Urinary bladder (tissue), 4 donors: ENCODE measurements around the gene CARD11. TPM values are rescaled to one million over a fixed set of nuclear protein-coding genes. Genes with fewer than 3 reads are reported as not detected.
A peak's percentile ranks its signal among the peaks of the same experiment; 100 is the strongest.

Source experiments
- DNase-seq: peaks from one replicate; pipeline ENCODE4 v3.0.0-alpha.2; 2015; ENCODE audit errors: extremely low spot score
- H3K27ac ChIP-seq: one replicate; pipeline ENCODE4 v1.5.1; 2013; ENCODE audit warnings: low read depth, mild to moderate bottlenecking, moderate library complexity
- H3K36me3 ChIP-seq: one replicate; pipeline ENCODE4 v1.6.1; 2013; ENCODE audit warnings: mild to moderate bottlenecking, moderate library complexity; ENCODE audit not compliant: insufficient read depth
- H3K4me1 ChIP-seq: one replicate; pipeline ENCODE4 v1.6.1; 2013; ENCODE audit warnings: mild to moderate bottlenecking, moderate library complexity; ENCODE audit not compliant: insufficient read depth
- H3K4me3 ChIP-seq: one replicate; pipeline ENCODE4 v1.5.1; 2013; ENCODE audit warnings: low read depth, low read length
- WGBS: extraction: QIAGEN DNeasy Blood & Tissue Kit; methylation state at CpG from one replicate; pipeline ENCODE4 v1.1.7; 2013; 5-methylcytosine and 5-hydroxymethylcytosine counted together
- polyA plus RNA-seq: library from polyadenylated mRNA; stranded (reverse); fragments of 200-250 nt; gene quantifications from one replicate; pipeline ENCODE4 v1.2.3, GENCODE V29; 2013
- total RNA-seq: library from RNA; depleted of rRNA; stranded (reverse); fragments of >200 nt; gene quantifications from one replicate; pipeline ENCODE4 v1.2.3, GENCODE V29; 2014
- donor health status: healthy with polysubstance abuse.
- donor health status: healthy.

CARD11 gene
- total and polyA plus RNA-seq, 2 donors = 5.0 to 5.4 TPM

GRCh38 chr7:3000566-3000965 lies 43.1 kb downstream of the CARD11 start:
- H3K27ac ChIP-seq = no peak overlapping the region
- H3K4me1 ChIP-seq = no peaks in the 10 kb centered on the region
- no peak overlapping the region for H3K4me3 ChIP-seq
- WGBS = 79% methylated on average over 8 of the region's 8 CpGs
- no peak for DNase-seq
- no peaks in the 10 kb centered on the region for H3K36me3 ChIP-seq

GRCh38 chr7:2999078-2999500 lies 44.6 kb downstream of the CARD11 start:
- no peak overlapping the region for H3K4me3 ChIP-seq
- no peaks in the 10 kb centered on the region for H3K4me1 ChIP-seq
- no peak for DNase-seq
- 94% methylated on average over 8 of the region's 8 CpGs for WGBS
- H3K27ac ChIP-seq = no peak overlapping the region
- H3K36me3 ChIP-seq = no peaks in the 10 kb centered on the region

- Histone ChIP-seq H3K4me3 (no peak overlapping the region), H3K4me1 (no peaks in the 10 kb centered on the region), H3K36me3 (no peaks in the 10 kb centered on the region), H3K27ac (no peak overlapping the region)
- 86% methylated on average over 10 of the region's 10 CpGs for WGBS
- DNase-seq = no peak
These were observed 46.7 kb downstream of the CARD11 start for GRCh38 chr7:2997014-2997413.

- no peak for DNase-seq
- H3K4me1 ChIP-seq = no peaks in the 10 kb centered on the region
- WGBS = 83% methylated on average over 4 of the region's 4 CpGs
- H3K36me3 ChIP-seq = no peaks in the 10 kb centered on the region
- no peak overlapping the region for H3K27ac ChIP-seq
- H3K4me3 ChIP-seq = no peak overlapping the region
These were observed 47.5 kb downstream of the CARD11 start for GRCh38 chr7:2996141-2996540.

GRCh38 chr7:2993868-2994267 lies 49.8 kb downstream of the CARD11 start:
- no peak overlapping the region for H3K27ac ChIP-seq
- no peaks in the 10 kb centered on the region for H3K4me1 ChIP-seq
- DNase-seq = no peak
- no peaks in the 10 kb centered on the region for H3K36me3 ChIP-seq
- no peak overlapping the region for H3K4me3 ChIP-seq
- WGBS = 85% methylated on average over 14 of the region's 14 CpGs

GRCh38 chr7:2993396-2993795 lies 50.3 kb downstream of the CARD11 start:
- Histone ChIP-seq H3K4me1 (no peaks in the 10 kb centered on the region), H3K27ac (no peak overlapping the region), H3K36me3 (no peaks in the 10 kb centered on the region), H3K4me3 (no peak overlapping the region)
- no peak for DNase-seq
- 70% methylated on average over 17 of the region's 17 CpGs for WGBS

GRCh38 chr7:2990949-2991470 lies 52.7 kb downstream of the CARD11 start:
- 70% methylated on average over 6 of the region's 6 CpGs for WGBS
- H3K27ac ChIP-seq = no peak overlapping the region
- no peaks in the 10 kb centered on the region for H3K36me3 ChIP-seq
- no peak for DNase-seq
- H3K4me3 ChIP-seq = no peak overlapping the region
- no peaks in the 10 kb centered on the region for H3K4me1 ChIP-seq

- no peaks in the 10 kb centered on the region for H3K36me3 ChIP-seq
- no peak overlapping the region for H3K27ac ChIP-seq
- DNase-seq = no peak
- H3K4me3 ChIP-seq = no peak overlapping the region
- H3K4me1 ChIP-seq = no peaks in the 10 kb centered on the region
- WGBS = 95% methylated on average over 18 of the region's 18 CpGs
These were observed 57.1 kb downstream of the CARD11 start for GRCh38 chr7:2986561-2986960.

- no peaks in the 10 kb centered on the region for H3K4me1 ChIP-seq
- H3K4me3 ChIP-seq = no peak overlapping the region
- 88% methylated on average over 14 of the region's 14 CpGs for WGBS
- no peak for DNase-seq
- no peaks in the 10 kb centered on the region for H3K36me3 ChIP-seq
- no peak overlapping the region for H3K27ac ChIP-seq
These were observed 57.8 kb downstream of the CARD11 start for GRCh38 chr7:2985866-2986265.

GRCh38 chr7:2984091-2984490 lies 59.6 kb downstream of the CARD11 start:
- DNase-seq = no peak
- no peak overlapping the region for H3K27ac ChIP-seq
- no peak overlapping the region for H3K4me3 ChIP-seq
- H3K4me1 ChIP-seq = no peaks in the 10 kb centered on the region
- no peaks in the 10 kb centered on the region for H3K36me3 ChIP-seq
- 54% methylated on average over 6 of the region's 6 CpGs for WGBS

- no peaks in the 10 kb centered on the region for H3K4me1 ChIP-seq
- WGBS = 50% methylated on average over 6 of the region's 6 CpGs
- peak; percentile 15 for DNase-seq
- no peak overlapping the region for H3K27ac ChIP-seq
- H3K36me3 ChIP-seq = no peaks in the 10 kb centered on the region
- H3K4me3 ChIP-seq = no peak overlapping the region
These were observed 60.1 kb downstream of the CARD11 start for GRCh38 chr7:2983586-2983985.

- DNase-seq = no peak
- no peaks in the 10 kb centered on the region for H3K36me3 ChIP-seq
- 88% methylated on average over 7 of the region's 7 CpGs for WGBS
- H3K4me1 ChIP-seq = no peaks in the 10 kb centered on the region
- no peak overlapping the region for H3K27ac ChIP-seq
- no peak overlapping the region for H3K4me3 ChIP-seq
These were observed 60.8 kb downstream of the CARD11 start for GRCh38 chr7:2982831-2983230.

- no peak overlapping the region for H3K27ac ChIP-seq
- no peaks in the 10 kb centered on the region for H3K4me1 ChIP-seq
- no peak for DNase-seq
- H3K36me3 ChIP-seq = no peaks in the 10 kb centered on the region
- WGBS = 93% methylated on average over 11 of the region's 11 CpGs
- H3K4me3 ChIP-seq = no peak overlapping the region
These were observed 61.3 kb downstream of the CARD11 start for GRCh38 chr7:2982401-2982800.

- Histone ChIP-seq H3K4me1 (no peaks in the 10 kb centered on the region), H3K27ac (no peak overlapping the region), H3K36me3 (no peaks in the 10 kb centered on the region), H3K4me3 (no peak overlapping the region)
- 95% methylated on average over 8 of the region's 8 CpGs for WGBS
- no peak for DNase-seq
These were observed 62.6 kb downstream of the CARD11 start for GRCh38 chr7:2981103-2981480.
